Measurements from ENCODE around the gene UQCC3. TPM values are rescaled to one million over a fixed set of nuclear protein-coding genes. Genes with fewer than 3 reads are reported as not detected.

The UQCC3 gene
- total and polyA plus RNA-seq, 4 donors, result 8.6 to 20.1 (median 9.5) TPM

GRCh38 chr11:62715150-62716130 lies 44.0 kb downstream of the UQCC3 start:
- H3K4me1 ChIP-seq (ENCODE audit: control insufficient read depth in 5 of 5, insufficient read depth in 5 of 5, low read length in 5 of 5), result peaks cover 0 to 5% (median 0%) of the 10 kb centered on the region in 5 donors

GRCh38 chr11:62716206-62716605 lies 44.7 kb downstream of the UQCC3 start:
- Histone ChIP-seq H3K9me3 (ENCODE audit: control insufficient read depth in 4 of 4, insufficient read depth in 3 of 4, low read length in 3 of 4) (no peaks in the 10 kb centered on the region), H3K36me3 (ENCODE audit: control insufficient read depth in 4 of 4, insufficient read depth in 4 of 4, low read length in 4 of 4) (peaks cover 54 to 67% (median 59%) of the 10 kb centered on the region in 4 donors), H3K27ac (ENCODE audit: low read depth in 1 of 2, low read length in 1 of 2) (no peak overlapping the region), H3K4me3 (no peak overlapping the region), H3K4me1 (ENCODE audit: control insufficient read depth in 5 of 5, insufficient read depth in 5 of 5, low read length in 5 of 5) (peaks cover 0 to 5% (median 0%) of the 10 kb centered on the region in 5 donors), H3K9ac (ENCODE audit: insufficient read depth in 1 of 2, low read length in 2 of 2) (no peak overlapping the region), H3K27me3 (ENCODE audit: control insufficient read depth in 3 of 3, insufficient read depth in 3 of 3, low read length in 2 of 3) (no peaks in the 10 kb centered on the region)
- TF ChIP-seq, protein P1, sequence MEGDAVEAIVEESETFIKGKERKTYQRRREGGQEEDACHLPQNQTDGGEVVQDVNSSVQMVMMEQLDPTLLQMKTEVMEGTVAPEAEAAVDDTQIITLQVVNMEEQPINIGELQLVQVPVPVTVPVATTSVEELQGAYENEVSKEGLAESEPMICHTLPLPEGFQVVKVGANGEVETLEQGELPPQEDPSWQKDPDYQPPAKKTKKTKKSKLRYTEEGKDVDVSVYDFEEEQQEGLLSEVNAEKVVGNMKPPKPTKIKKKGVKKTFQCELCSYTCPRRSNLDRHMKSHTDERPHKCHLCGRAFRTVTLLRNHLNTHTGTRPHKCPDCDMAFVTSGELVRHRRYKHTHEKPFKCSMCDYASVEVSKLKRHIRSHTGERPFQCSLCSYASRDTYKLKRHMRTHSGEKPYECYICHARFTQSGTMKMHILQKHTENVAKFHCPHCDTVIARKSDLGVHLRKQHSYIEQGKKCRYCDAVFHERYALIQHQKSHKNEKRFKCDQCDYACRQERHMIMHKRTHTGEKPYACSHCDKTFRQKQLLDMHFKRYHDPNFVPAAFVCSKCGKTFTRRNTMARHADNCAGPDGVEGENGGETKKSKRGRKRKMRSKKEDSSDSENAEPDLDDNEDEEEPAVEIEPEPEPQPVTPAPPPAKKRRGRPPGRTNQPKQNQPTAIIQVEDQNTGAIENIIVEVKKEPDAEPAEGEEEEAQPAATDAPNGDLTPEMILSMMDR (IDR thresholded peaks at IDR 0.05; ENCODE audit: control extremely low read depth, extremely low read depth), result no peak
- ATAC-seq (ENCODE audit: insufficient read depth, low FRiP score), result no peak
- WGBS, 2 donors, result 94 to 99% methylated on average over 5 of the region's 5 CpGs
- no peak for DNase-seq

More at GRCh38 chr11:62715150-62716130, 44.0 kb downstream of the UQCC3 start:
- Histone ChIP-seq H3K36me3 (ENCODE audit: control insufficient read depth in 4 of 4, insufficient read depth in 4 of 4, low read length in 4 of 4) (peaks cover 51 to 64% (median 53%) of the 10 kb centered on the region in 4 donors), H3K4me3 (no peak overlapping the region), H3K27ac (ENCODE audit: low read depth in 1 of 2, low read length in 1 of 2) (no peak overlapping the region), H3K27me3 (ENCODE audit: control insufficient read depth in 3 of 3, insufficient read depth in 3 of 3, low read length in 2 of 3) (no peaks in the 10 kb centered on the region), H3K9me3 (ENCODE audit: control insufficient read depth in 4 of 4, insufficient read depth in 3 of 4, low read length in 3 of 4) (no peaks in the 10 kb centered on the region), H3K9ac (ENCODE audit: insufficient read depth in 1 of 2, low read length in 2 of 2) (no peak overlapping the region)
- no peak for DNase-seq
- WGBS, 2 donors, result 93 to 94% methylated on average over 24 of the region's 24 CpGs
- no peak for ATAC-seq (ENCODE audit: insufficient read depth, low FRiP score)
- TF ChIP-seq, protein P1 (IDR thresholded peaks at IDR 0.05; ENCODE audit: control extremely low read depth, extremely low read depth), result no peak

DNA sequence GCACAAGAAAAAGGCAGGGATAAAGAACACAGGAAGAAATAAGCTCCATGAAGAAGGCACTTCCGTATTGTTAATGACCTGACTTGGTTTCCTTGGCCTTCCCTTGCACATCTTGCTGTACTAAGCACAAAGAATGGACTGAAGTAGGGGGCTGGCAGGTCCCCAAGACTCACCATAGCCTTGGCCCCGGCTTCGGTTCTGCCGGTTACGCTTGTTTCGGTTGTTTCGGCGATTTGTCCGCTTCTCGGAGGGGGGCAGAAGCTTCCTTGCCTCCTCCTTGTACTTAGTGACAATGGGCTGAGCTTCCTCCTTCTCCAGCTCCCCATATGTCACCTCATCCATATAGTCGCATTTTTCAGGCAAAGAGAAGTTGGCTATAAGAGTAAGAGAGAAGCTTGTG lies 45.3 kb downstream of the UQCC3 start:
- 92% methylated on average over 11 of the region's 11 CpGs for WGBS, 2 donors
- no peak for DNase-seq
- Histone ChIP-seq H3K27ac (ENCODE audit: low read depth in 1 of 2, low read length in 1 of 2) (no peak overlapping the region), H3K9ac (ENCODE audit: insufficient read depth in 1 of 2, low read length in 2 of 2) (no peak overlapping the region), H3K4me1 (ENCODE audit: control insufficient read depth in 5 of 5, insufficient read depth in 5 of 5, low read length in 5 of 5) (peaks cover 0 to 5% (median 0%) of the 10 kb centered on the region in 5 donors), H3K4me3 (no peak overlapping the region), H3K36me3 (ENCODE audit: control insufficient read depth in 4 of 4, insufficient read depth in 4 of 4, low read length in 4 of 4) (peaks cover 60 to 71% (median 62%) of the 10 kb centered on the region in 4 donors), H3K27me3 (ENCODE audit: control insufficient read depth in 3 of 3, insufficient read depth in 3 of 3, low read length in 2 of 3) (no peaks in the 10 kb centered on the region), H3K9me3 (ENCODE audit: control insufficient read depth in 4 of 4, insufficient read depth in 3 of 4, low read length in 3 of 4) (no peaks in the 10 kb centered on the region)
- ATAC-seq (ENCODE audit: insufficient read depth, low FRiP score), result no peak
- TF ChIP-seq, protein P1 (IDR thresholded peaks at IDR 0.05; ENCODE audit: control extremely low read depth, extremely low read depth), result no peak
